HepG2 (cell line): ENCODE data around the gene KIF3C. TPM values are rescaled to one million over a fixed set of nuclear protein-coding genes. Genes with fewer than 3 reads are reported as not detected.

Source experiments
- FOXP1 ChIP-seq, 2 experiments: fragments of 450-650 bp in 1 of 2; IDR thresholded peaks; 2 replicates each; pipeline ENCODE4 v1.6.1; 2017 to 2018; ENCODE audit warnings: antibody characterized with exemption in 1 of 2
- IKZF5 ChIP-seq: IDR thresholded peaks from 2 replicates; pipeline ENCODE4 v1.6.1; 2018; ENCODE audit warnings: missing genetic modification reagents, mild to moderate bottlenecking, missing compliant biosample characterization
- MAFF ChIP-seq: IDR thresholded peaks from 2 replicates; pipeline ENCODE4 v1.6.1; 2011; ENCODE audit warnings: low read depth, low read length, improper control_type of control experiment
- MED8 ChIP-seq: sonication (generic); formaldehyde crosslinking; IDR thresholded peaks from 2 replicates; pipeline ENCODE4 v1.8.1; 2023; ENCODE audit warnings: mild to moderate bottlenecking, missing genetic modification reagents; ENCODE audit not compliant: insufficient replicate concordance
- NFIC ChIP-seq: IDR thresholded peaks from 2 replicates; pipeline ENCODE4 v1.6.1; 2012; ENCODE audit warnings: mild to moderate bottlenecking, low read length, inconsistent platforms
- NFKB2 ChIP-seq: sonication (generic); formaldehyde crosslinking; IDR thresholded peaks from 2 replicates; pipeline ENCODE4 v1.4.0; 2020; ENCODE audit warnings: missing genetic modification reagents, borderline replicate concordance
- PLSCR1 ChIP-seq: sonication (generic); formaldehyde crosslinking; IDR thresholded peaks from 2 replicates; pipeline ENCODE4 v1.5.0; 2020; ENCODE audit warnings: missing genetic modification reagents, mild to moderate bottlenecking, borderline replicate concordance
- REL ChIP-seq: sonication (generic); formaldehyde crosslinking; conservative IDR thresholded peaks from 2 replicates; pipeline ENCODE4 v1.8.0; 2022; ENCODE audit warnings: mild to moderate bottlenecking, missing genetic modification reagents, moderate library complexity
- SIX1 ChIP-seq: sonication (generic); formaldehyde crosslinking; IDR thresholded peaks from 2 replicates; pipeline ENCODE4 v1.4.0; 2020; ENCODE audit warnings: missing genetic modification reagents, borderline replicate concordance
- TBX3 ChIP-seq: fragments of 450-650 bp; IDR thresholded peaks from 2 replicates; pipeline ENCODE4 v1.6.1; 2017; ENCODE audit warnings: antibody characterized with exemption, mild to moderate bottlenecking, inconsistent platforms, borderline replicate concordance
- ZNF280D ChIP-seq: sonication (generic); formaldehyde crosslinking; IDR thresholded peaks from 2 replicates; pipeline ENCODE4 v1.5.1; 2020; ENCODE audit warnings: mild to moderate bottlenecking, missing genetic modification reagents
- ZNF468 ChIP-seq: sonication (generic); formaldehyde crosslinking; IDR thresholded peaks from 2 replicates; pipeline ENCODE4 v1.8.0; 2022; ENCODE audit warnings: mild to moderate bottlenecking, moderate library complexity, missing genetic modification reagents
- ZNF510 ChIP-seq: sonication (generic); formaldehyde crosslinking; IDR thresholded peaks from 2 replicates; pipeline ENCODE4 v1.4.0; 2020; ENCODE audit warnings: low read depth, mild to moderate bottlenecking, missing genetic modification reagents
- ZNF549 ChIP-seq: sonication (generic); formaldehyde crosslinking; IDR thresholded peaks from 2 replicates; pipeline ENCODE4 v1.5.0; 2020; ENCODE audit warnings: missing genetic modification reagents
- ZNF770 ChIP-seq: sonication (generic); formaldehyde crosslinking; IDR thresholded peaks from 2 replicates; pipeline ENCODE4 v1.5.0; 2020; ENCODE audit warnings: mild to moderate bottlenecking, missing genetic modification reagents
- ZNF773 ChIP-seq: sonication (generic); formaldehyde crosslinking; IDR thresholded peaks from 2 replicates; pipeline ENCODE4 v1.4.0; 2020; ENCODE audit warnings: missing genetic modification reagents, borderline replicate concordance
- polyA plus RNA-seq, 8 experiments: library from polyadenylated mRNA; depleted of rRNA in 3 of 8; stranded (reverse) in 7 of 8; unstranded in 1 of 8; fragments of >200 nt; fragmentation: Illumina TruSeq in 4 of 8; extraction: Trizol in 4 of 8; gene quantifications; 2 replicates each; pipeline versions ENCODE4 v1.2.1 to v1.2.3, GENCODE V29; 2011 to 2016; ENCODE audit warnings: low read depth in 4 of 8, missing spikeins in 1 of 8, mixed read lengths in 1 of 8; ENCODE audit not compliant: insufficient read depth in 1 of 8
- total RNA-seq, 5 experiments: library from RNA; depleted of rRNA; stranded (reverse); fragments of >200 nt; fragmentation: Illumina TruSeq; extraction: Trizol; gene quantifications; 2 replicates each; pipeline ENCODE4 v1.2.3, GENCODE V29; 2016; ENCODE audit warnings: low read depth in 1 of 5
- TF ChIP-seq, protein P1 (sequence below): sonication (generic); formaldehyde crosslinking; IDR thresholded peaks from 2 replicates; pipeline ENCODE4 v1.8.0; 2022; ENCODE audit warnings: missing genetic modification reagents, low read depth, mild to moderate bottlenecking, borderline replicate concordance
- TF ChIP-seq, protein P2 (sequence below): sonication (generic); formaldehyde crosslinking; IDR thresholded peaks from 2 replicates; pipeline ENCODE4 v1.5.0; 2020; ENCODE audit warnings: missing genetic modification reagents, mild to moderate bottlenecking, borderline replicate concordance

The KIF3C gene
- total and polyA plus RNA-seq, 2 of the 13 experiments (the other 11 are each of a cell fraction or from before 2014, with no cell fraction given): 3.6 to 4.9 TPM

DNA sequence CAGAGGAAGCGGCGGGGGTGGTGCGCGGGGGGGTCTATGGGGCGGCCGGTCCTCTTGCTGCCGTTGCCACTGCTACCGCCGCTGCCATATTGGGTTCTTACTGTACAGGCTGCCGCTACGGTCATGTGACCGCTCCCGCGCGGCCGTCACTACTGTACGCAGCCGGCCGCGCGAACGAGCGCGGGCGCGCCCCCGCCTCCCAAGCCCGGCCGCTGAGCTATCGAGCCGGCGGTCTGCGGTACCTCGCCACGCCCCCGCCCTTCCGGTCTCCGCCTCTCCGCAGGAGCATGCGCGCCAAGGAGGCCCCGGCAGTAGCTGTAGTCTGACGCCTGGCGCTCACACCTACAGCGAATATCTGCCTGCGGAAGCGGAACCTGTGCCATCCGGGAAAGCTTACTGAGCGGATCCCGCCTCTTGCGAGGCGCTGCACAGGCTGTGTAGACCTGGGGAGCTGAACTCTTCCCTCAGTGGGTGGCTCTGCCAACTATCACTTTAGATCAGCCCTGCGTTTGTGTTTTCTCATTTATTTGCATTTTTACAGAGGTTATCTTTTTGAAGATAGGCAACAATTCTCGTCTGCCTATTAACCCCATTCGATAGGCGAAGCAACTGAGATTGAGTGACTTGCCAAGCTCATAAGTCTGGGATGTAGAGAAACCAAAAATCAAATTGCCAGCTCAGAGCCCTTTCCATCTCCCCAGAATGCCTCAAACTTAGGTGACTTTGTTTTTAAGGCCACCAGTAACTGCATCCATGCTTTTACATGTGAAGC lies 103.8 kb downstream of the KIF3C start, which contains the start of gene ASXL2 (continued):
- TF ChIP-seq SIX1 (CRISPR knock-in tag) (no peak; the same call in 1 of the 2 replicates), ZNF773 (CRISPR knock-in tag) (no peak), ZNF510 (CRISPR knock-in tag) (no peak; the same call in 1 of the 2 replicates), ZNF280D (peak; percentile 71; the same call in 1 of the 2 replicates), NFKB2 (CRISPR knock-in tag) (peak; percentile 93), IKZF5 (CRISPR knock-in tag) (peak; percentile 91), TBX3 (peak; percentile 85), REL (CRISPR knock-in tag) (peak; percentile 88), NFIC (0 out of 2 replicates have a peak, but pooled peaks have one; percentile 79), MED8 (CRISPR knock-in tag) (no peak), ZNF468 (no peak), FOXP1 (IDR thresholded peaks at IDR 0.05) (no peak), FOXP1 (CRISPR knock-in tag; IDR thresholded peaks at IDR 0.05) (no peak), MAFF (peak; percentile 46; the same call in 1 of the 2 replicates), PLSCR1 (no peak), ZNF770 (no peak; the same call in 1 of the 2 replicates), ZNF549 (CRISPR knock-in tag) (peak; percentile 55; the same call in 1 of the 2 replicates)
- TF ChIP-seq, protein P1, sequence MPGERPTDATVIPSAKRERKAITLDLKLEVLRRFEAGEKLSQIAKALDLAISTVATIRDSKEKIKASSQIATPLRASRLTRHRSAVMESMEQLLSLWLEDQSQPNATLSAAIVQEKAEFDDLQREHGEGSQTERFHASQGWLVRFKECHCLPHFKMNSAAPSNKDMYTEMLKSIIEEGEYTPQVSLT (CRISPR knock-in tag): no peak; the same call in 1 of the 2 replicates
- TF ChIP-seq, protein P2, sequence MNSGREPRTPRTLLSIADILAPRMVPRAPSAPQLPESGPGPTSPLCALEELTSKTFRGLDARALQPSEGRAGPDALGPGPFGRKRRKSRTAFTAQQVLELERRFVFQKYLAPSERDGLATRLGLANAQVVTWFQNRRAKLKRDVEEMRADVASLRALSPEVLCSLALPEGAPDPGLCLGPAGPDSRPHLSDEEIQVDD (CRISPR knock-in tag): no peak
